ENCODE data around the gene SYNE3. TPM values are rescaled to one million over a fixed set of nuclear protein-coding genes. Genes with fewer than 3 reads are reported as not detected.

Gene SYNE3, protein sequence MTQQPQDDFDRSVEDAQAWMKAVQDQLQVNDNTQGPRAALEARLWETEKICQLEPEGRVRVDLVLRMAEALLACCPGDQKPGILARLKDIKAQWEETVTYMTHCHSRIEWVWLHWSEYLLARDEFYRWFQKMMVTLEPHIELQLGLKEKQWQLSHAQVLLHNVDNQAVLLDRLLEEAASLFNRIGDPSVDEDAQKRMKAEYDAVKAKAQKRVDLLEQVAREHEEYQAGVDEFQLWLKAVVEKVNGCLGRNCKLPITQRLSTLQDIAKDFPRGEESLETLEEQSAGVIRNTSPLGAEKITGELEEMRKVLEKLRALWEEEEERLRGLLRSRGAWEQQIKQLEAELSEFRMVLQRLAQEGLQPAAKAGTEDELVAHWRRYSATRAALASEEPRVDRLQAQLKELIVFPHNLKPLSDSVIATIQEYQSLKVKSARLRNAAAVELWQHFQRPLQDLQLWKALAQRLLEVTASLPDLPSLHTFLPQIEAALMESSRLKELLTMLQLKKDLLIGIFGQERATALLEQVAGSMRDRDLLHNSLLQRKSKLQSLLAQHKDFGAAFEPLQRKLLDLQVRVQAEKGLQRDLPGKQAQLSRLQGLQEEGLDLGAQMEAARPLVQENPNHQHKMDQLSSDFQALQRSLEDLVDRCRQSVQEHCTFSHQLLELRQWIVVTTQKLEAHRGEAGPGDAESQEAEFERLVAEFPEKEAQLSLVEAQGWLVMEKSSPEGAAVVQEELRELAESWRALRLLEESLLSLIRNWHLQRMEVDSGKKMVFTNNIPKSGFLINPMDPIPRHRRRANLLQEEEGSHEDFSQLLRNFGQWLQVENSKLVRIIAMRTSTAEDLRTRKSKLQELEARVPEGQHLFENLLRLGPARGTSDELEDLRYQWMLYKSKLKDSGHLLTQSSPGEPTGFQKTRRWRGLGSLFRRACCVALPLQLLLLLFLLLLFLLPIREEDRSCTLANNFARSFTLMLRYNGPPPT
- 0.55 and 2.4 TPM in 2 replicates for total RNA-seq (2014; rRNA removed; shearing (Covaris generic))

DNA sequence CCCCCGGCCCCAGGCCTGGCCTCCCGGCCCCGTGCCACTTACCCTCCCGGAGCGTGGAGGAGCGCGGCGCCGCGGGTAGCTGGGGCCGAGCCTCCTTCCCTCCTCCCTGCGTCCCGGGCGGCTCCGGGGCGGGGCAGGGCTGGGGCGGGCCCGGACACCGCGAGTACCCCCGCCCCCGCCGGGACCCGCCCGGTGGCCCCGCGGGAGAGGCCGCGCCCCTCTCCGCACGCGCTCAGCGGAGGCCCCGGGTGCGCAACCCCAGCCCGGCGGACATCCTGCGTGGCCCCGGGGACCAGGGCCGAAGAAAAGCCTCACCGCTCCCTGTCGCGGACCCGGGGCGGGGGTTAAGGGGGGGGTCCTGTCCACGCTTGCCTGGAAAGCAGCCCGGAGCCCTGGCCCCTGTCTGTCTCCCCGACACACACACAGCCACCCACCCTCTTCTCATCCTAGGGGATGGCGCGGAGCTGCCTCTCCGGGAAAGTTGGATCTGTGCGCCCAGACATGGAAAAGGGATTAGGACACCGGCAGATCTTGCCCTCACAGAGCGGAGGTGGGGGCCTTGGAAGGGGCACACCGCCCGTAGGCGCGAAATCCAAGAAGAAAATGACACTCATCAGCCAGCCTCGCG lies at the start of gene SYNE3:
SYNE3 (minus strand) TSS at position 97 of the 628 bp plus-strand sequence. CDS start 40,829 bp downstream, outside the sequence.
- in situ Hi-C loops (cut with HindIII; ENCODE audit: low sequenced_read_pairs): no loop called here
- DNase-seq (ENCODE audit: low spot score): no peak

DNA sequence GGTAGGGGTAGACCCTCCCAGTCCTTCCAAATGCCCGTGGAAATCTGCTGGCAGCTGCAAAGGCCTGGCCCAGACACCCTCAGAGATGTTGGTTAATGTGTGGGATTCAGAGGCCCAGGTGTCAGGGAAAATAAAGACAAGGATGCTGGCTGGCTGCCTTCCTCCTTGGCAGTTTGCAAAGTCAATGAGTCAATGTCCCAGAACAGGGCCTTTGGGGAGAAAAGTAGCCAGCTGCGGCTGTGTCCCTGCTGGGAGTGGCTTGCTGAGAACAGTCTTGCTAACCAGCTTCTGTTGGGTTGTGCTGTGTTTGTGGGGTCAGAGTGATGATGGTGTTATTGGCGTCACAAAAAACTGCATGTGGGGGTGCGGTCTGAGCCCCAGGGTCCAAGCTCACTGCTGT lies 47.6 kb upstream of the SYNE3 start:
- in situ Hi-C loops (cut with HindIII; ENCODE audit: low sequenced_read_pairs): no loop called here
- DNase-seq (ENCODE audit: low spot score): no peak

DNA sequence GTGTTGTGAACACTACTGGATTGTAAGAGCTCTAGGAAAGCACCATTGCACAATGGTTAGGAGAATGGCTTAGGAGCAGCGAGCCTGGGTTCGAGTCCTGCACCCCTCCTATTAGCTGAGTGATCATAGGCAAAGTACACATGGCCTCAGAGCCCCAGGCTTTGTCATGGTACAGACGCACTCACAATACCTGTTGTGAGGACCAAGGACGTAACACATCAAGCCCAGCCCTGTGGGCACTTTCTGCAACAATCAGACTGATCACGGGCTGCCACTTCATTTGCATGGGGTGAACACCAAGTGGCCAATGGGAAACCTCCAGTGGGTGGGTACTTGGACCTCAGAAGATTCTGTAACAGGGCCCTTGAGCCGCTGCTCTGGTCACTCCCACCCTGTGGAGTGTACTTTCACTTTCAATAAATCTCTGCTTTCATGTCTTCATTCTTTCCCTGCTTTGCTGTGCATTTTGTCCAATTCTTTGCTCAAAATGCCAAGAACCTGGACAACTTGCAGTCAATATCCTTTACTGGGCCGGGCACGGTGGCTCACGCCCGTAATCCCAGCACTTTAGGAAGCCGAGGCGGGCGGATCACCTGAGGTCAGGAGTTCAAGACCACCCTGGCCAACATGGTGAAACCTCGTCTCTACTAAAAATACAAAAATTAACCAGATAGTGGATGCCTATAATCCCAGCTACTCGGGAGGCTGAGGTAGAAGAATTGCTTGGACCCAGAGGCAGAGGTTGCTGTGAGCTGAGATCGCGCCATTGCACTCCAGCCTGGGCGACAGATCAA lies 46.6 kb upstream of the SYNE3 start:
- DNase-seq (ENCODE audit: low spot score): no peak
- in situ Hi-C loops (cut with HindIII; ENCODE audit: low sequenced_read_pairs): no loop called here

DNA sequence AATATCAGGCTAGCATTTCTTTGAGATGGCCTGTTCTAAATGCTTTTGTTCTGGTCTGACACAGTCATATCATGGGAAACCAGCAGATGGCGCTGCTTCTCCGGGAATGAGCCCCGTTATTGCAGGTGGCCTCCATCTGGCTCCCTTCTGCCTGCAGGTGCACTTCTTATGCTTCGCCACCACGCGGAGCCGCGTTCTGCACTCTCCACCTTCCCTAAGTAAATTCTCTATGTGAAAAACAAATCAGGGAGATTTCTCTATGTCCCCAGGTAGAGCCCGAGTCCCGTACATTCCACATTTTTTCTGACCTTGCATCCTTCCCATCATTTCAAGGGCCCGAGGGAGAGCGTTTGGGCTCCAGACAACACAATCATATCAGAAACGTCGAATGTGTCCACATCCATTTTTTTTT lies 44.6 kb upstream of the SYNE3 start:
- DNase-seq (ENCODE audit: low spot score): peak; percentile 94
- in situ Hi-C loops (cut with HindIII; ENCODE audit: low sequenced_read_pairs): no loop called here

DNA sequence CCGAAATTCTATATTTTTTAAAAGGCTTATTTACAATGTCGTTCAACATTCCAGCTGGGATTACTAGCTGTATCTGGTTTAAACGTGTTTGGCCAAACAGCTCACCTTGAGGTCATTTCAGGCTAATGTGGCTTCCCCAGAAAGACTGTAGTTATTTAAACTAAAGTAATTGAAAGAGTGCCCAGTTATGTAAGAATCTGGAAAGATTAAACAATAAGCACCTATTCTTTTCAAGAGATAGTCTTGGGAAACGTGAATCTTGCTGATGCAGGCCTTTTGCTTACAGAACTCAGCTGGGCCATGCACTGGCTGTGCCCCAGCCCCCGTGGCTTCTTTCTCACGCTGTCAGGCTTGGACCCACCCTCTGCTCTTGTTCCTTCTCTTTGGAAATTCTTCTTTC lies 42.8 kb upstream of the SYNE3 start:
- no peak for DNase-seq (ENCODE audit: low spot score)
- in situ Hi-C loops (cut with HindIII; ENCODE audit: low sequenced_read_pairs): no loop called here

DNA sequence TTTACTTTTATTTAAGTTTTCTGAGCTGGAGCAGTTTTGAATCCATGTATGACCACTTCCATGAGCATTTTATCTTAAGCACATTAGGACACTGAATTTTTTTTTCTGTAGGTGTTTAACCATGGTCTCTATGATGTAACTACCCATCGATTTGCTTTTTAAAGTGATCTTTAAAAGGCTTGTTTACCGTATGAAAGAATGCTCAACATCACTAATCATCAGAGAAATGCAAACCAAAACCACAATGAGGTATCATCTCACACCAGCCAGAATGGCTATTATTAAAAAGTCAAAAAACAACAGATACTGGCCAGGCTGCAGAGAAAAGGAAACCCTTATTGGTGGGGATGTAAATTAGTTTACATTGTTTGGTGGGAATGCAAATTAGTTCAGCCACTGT lies 41.4 kb upstream of the SYNE3 start:
- DNase-seq (ENCODE audit: low spot score): no peak
- in situ Hi-C loops (cut with HindIII; ENCODE audit: low sequenced_read_pairs): no loop called here

DNA sequence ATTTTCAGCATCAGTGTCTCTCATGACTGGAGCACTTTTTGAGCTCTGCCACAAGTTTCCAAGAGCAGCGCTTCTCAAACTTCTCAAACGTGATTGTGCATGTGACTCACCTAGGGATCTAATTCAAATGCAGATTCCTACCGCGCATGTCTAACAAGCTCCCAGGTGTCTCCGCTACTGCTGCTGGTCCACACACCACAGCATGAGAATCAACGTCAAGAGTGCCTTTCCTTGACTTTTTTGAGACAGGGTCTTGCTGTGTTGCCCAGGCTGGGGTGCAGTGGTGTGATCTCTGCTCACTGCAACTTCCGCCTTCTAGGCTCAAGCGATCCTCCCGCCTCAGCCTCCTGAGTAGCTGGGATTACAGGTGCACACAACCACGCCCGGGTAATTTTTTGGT lies 40.8 kb upstream of the SYNE3 start:
- DNase-seq (ENCODE audit: low spot score): no peak
- in situ Hi-C loops (cut with HindIII; ENCODE audit: low sequenced_read_pairs): no loop called here

DNA sequence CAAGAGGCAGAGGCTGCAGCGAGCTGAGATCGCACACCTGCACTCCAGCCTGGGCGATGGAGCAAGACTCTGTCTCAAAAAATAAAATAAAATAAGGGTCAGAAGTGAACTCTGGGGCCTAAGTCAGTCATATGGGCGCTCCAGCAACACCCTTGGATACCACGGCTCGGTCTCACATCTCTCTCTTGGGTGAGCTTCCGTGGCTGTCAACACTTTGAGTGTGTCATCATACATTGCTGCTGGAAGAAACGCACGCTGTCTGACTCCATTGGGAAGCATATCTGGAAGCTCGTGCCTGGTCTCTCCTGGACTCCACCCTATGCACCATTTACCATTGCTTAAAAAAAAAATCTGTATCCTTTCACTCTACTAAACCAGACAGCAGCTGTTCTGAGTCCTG lies 38.6 kb upstream of the SYNE3 start:
- in situ Hi-C loops (cut with HindIII; ENCODE audit: low sequenced_read_pairs): no loop called here
- no peak for DNase-seq (ENCODE audit: low spot score)

DNA sequence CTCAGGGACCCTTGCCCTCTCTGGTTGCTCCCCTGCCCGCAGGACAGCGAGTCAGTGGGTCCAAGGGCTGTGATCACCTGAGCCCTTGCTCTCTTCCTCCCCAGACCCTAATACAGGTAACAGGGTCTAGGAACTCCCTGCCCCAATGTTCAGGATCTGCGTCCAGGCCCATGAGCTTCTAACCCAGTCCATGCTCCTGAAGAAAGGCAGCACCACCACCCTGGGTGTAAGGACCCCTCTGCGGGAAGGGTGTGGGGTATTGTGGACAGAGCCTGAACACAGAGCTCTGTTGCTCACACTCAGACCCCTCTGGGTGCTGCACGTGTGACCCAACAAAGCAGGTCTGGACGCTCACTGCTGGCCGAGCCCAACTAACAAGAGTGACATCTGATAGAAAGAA lies 36.7 kb upstream of the SYNE3 start:
- in situ Hi-C loops (cut with HindIII; ENCODE audit: low sequenced_read_pairs): no loop called here
- no peak for DNase-seq (ENCODE audit: low spot score)

DNA sequence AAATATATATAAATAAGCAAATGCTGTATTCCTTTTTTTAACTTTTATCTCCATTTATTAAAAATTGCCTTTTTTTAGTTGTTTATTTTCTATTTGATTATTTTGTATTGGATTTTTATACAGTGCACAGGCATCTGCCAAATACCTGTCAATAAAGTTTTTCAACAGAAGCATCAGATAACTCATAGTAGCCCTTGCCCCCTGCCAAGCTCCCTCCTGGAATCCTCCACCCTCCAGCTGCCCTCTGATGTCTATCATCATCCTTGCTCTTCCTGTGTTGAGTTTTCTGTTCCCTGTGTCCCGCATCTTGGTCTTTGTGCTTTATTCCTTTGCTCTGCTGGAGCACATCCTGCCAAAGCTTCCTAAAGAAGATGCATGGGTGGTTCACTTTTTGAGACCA lies 35.0 kb upstream of the SYNE3 start:
- in situ Hi-C loops (cut with HindIII; ENCODE audit: low sequenced_read_pairs): no loop called here
- DNase-seq (ENCODE audit: low spot score): no peak

DNA sequence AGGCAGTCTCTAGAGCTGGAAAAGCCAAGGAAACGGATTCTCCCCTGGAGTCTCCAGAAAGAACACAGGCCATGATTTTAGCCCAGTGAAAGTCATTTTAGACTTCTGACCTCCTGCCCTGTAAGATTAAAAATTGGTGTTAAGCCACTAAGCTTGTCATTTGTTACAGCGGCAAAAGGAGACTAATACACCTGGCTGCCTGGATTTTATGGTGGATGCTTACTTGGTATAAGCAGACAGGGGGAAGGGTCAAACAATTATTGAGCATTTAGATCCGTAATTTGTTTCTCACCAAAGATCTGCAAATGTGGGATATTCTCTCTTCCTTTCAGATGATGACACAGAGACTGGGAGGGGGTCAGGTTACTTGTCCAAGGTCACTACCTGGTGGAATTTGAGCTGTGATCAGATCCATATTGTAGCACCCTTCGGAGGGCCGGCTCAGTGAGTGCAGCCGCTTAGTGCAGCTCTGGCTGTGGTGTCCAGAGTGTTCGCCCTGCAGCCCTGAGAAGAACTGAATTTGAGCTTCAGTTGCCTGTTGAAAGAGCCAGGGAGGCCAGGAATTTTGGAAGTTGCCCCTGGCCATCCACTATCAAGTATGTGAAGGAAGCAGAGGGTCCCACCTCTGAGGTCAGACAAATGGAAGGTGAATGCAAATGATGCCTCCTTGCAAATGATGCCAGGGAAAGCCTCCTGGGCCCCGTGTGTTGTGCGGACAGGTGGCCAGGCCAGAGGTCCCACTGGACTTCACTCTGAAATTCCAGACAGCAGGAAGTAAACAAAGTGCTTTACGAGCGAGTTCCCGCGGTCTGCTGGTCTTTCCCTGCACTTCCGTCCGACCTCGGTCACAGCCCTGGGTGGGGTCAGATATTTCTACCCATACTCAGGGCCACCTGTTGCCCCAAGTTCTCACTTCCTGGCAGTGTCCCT lies 33.5 kb upstream of the SYNE3 start:
- in situ Hi-C loops (cut with HindIII; ENCODE audit: low sequenced_read_pairs): no loop called here
- DNase-seq (ENCODE audit: low spot score): no peak

DNA sequence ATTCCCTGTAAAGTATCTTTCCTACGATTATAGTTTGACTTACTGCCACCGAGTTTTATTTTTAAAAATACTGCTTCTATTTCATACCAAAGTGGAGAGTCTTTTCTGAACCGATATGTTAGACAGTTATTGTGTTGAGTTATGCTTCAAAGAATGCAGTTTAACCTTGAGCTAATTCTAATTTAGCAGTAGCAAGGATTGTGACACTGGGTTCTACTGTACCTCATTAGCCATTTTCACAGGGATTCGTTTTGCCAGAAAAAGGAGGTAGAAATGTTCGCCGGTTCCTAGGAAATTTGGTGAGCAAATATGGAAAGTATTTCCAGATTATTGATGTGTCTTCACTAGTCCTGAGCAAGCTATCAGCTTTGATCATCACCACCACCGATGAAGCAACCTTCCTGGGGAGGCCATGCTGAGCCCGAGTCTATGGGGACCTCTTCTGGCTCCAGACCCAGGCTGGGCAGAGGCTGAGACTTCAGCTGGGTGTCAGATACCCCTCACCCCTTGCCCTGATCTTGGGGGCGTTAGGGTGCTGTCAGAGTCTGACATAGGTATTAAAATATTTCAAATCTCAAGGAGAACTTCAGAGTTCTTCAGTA lies 32.0 kb upstream of the SYNE3 start:
- in situ Hi-C loops (cut with HindIII; ENCODE audit: low sequenced_read_pairs): no loop called here
- DNase-seq (ENCODE audit: low spot score): no peak

DNA sequence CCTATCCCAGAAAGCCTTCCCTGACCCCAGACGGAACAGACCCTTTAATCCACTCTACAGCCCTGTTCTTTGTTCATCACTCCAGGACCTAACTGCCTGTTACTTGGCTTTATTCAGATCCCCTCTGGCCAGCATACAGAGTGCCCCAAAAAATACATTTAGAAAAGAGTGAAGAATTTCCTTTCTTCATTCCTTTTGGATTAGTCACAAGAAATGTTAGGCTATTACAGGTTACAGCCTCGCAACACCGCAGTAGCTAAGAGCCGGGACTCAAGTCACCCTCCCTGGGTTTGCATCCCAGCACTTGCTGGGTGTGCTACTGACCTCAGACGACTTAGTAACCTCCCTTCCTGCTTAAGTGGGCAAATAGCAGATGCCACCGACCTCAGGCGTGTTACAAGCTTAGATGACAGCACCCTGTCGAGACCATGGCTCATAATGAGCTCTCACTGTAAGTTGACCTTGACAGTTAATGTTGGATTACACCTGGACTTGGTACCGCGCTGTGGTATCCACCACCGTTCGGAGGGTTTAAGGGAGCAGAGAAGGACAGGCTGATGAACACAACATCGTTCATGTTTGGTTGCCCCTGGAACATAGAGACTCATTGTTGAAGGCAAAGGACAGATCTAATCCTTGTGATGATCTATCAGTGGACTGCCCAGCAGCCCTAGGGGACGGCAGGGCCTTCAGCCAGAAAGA lies 31.3 kb upstream of the SYNE3 start:
- in situ Hi-C loops (cut with HindIII; ENCODE audit: low sequenced_read_pairs): no loop called here

DNA sequence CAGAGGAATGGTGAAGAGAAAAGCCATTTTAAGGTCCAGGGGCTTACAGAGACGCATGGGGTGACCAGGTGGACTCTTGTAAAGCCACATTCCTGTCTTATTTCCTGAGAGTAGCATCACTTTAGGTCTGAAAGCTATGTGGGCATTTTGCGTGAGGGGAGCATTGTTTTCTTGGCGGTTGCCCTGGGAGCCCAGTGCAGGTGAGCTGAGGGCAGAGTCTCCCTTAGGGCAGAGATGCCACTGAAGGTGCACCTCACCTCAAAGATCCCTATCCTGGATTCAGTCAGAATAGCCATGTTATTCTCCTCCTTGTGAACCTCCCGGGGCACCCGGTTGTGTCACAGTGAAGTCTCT lies 30.8 kb upstream of the SYNE3 start:
- in situ Hi-C loops (cut with HindIII; ENCODE audit: low sequenced_read_pairs): no loop called here
- no peak for DNase-seq (ENCODE audit: low spot score)

More for the DNA sequence above, 31.3 kb upstream of the SYNE3 start:
- no peak for DNase-seq (ENCODE audit: low spot score)

DNA sequence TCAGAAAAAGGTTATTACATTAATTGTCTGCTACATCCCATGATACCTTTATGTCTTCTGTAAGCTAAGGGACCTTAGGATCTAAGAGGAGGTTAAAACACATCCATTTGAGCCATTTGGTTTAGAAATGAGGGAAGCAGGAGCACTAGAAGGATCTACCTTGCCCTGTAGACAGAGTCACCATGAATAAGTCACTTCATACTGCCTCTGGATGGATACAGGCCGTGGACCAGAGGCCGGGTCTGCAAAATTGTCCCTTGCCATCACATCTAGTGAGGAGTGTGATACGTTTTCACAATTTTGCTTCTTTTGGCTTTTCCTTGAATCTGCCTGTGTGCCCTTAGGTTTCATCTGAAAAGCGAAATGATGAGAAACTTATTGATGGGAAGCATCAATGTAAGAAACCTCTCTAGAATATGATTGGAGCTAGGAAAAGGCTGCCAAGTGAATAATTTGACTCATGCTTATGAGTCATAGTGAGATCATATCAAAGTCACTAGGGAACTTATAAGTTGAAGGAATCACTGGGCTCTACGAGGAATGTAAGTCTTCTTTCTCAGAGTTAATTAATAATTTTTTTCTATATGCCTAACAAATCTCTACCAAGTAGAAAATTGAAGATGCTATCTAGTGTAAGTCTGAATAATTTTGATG lies 29.2 kb upstream of the SYNE3 start:
- no peak for DNase-seq (ENCODE audit: low spot score)
- in situ Hi-C loops (cut with HindIII; ENCODE audit: low sequenced_read_pairs): no loop called here

DNA sequence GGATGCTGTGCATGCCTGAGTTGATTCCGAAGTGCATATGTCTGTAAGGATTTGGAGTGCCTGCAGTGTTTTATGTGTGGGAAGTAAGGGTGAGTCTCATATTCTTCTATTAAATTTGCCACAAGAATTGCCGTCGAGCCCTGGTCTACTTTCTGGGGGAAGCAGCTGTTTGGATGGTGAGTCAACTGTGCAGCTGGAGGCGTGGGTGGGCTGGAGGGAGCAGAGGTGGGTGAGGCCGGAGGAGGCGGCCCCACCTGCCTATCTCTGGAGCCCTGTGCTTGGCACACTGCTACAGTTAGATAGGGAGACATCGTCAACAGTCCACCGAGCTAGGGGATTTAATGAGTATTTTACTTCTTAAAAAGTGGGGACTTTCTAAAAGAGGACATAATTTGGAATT lies 28.1 kb upstream of the SYNE3 start:
- in situ Hi-C loops (cut with HindIII; ENCODE audit: low sequenced_read_pairs): no loop called here

DNA sequence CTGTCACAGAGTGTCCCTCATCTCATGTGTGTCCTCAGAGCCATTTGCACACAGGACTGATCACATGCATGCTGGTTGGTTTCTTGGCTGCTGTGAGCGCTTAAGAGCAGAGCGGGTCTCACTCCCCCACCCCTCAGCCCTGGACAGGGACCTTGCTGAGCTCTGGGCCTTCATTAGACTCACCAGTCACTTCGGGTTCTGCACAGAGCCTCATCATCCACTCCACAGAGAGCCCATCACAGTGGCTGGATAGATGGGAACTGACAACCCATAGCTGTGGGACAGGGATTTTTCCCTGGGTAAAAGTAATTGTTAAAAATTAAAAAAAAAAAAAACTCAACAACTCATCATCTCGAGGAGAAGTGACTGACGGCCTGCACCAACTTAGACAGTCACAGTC lies 26.6 kb upstream of the SYNE3 start:
- in situ Hi-C loops (cut with HindIII; ENCODE audit: low sequenced_read_pairs): no loop called here
- no peak for DNase-seq (ENCODE audit: low spot score)

More for the DNA sequence above, 28.1 kb upstream of the SYNE3 start:
- no peak for DNase-seq (ENCODE audit: low spot score)
